Heart left ventricle (tissue), 16 donors: ENCODE data around the gene RAB11A. TPM values are rescaled to one million over a fixed set of nuclear protein-coding genes. Genes with fewer than 3 reads are reported as not detected.
A peak's percentile ranks its signal among the peaks of the same experiment; 100 is the strongest.

Experiments
- ATAC-seq, 4 donors: fragments of 200-7000 bp; cut with Tn5 transposase; one replicate each; pipeline ENCODE4 v1.9.1; 2020 to 2022; ENCODE audit warnings: moderate library complexity in 4 of 4, mild to moderate bottlenecking in 3 of 4, moderate number of reproducible peaks in 1 of 4
- DNase-seq, 5 donors: peaks; one replicate each; pipeline ENCODE4 v3.0.0-alpha.2; 2020
- H3K27ac ChIP-seq, 12 donors: fragments of 200-600 bp; sonication (generic) in 4 of 12; one replicate each; pipeline versions ENCODE4 v1.5.0 to v1.8.0; 2016 to 2022; ENCODE audit warnings: mild to moderate bottlenecking in 2 of 12
- H3K27me3 ChIP-seq, 9 donors: fragments of 200-600 bp; sonication (generic) in 2 of 9; one replicate each; pipeline versions ENCODE4 v1.5.1 to v1.8.0; 2016 to 2022; ENCODE audit warnings: mild to moderate bottlenecking in 3 of 9
- H3K36me3 ChIP-seq, 9 donors: fragments of 200-600 bp; sonication (generic) in 2 of 9; one replicate each; pipeline versions ENCODE4 v1.5.0 to v1.8.0; 2018 to 2022; ENCODE audit warnings: mild to moderate bottlenecking in 2 of 9
- H3K4me1 ChIP-seq, 12 donors: fragments of 200-600 bp; sonication (generic) in 4 of 12; one replicate each; pipeline versions ENCODE4 v1.5.0 to v1.8.0; 2016 to 2022; ENCODE audit warnings: mild to moderate bottlenecking in 3 of 12
- H3K4me3 ChIP-seq, 12 donors: fragments of 200-600 bp; sonication (generic) in 4 of 12; one replicate each; pipeline versions ENCODE4 v1.5.0 to v1.8.0; 2017 to 2022; ENCODE audit warnings: mild to moderate bottlenecking in 9 of 12, moderate library complexity in 4 of 12
- H3K9me3 ChIP-seq, 12 donors: fragments of 200-600 bp; sonication (generic) in 4 of 12; one replicate each; pipeline versions ENCODE4 v1.5.0 to v1.8.0; 2016 to 2022; ENCODE audit warnings: mild to moderate bottlenecking in 1 of 12
- POLR2A ChIP-seq, 2 donors: fragments of 450-650 bp; IDR thresholded peaks; one replicate each; pipeline ENCODE4 v1.6.1; 2017; ENCODE audit warnings: antibody characterized with exemption in 2 of 2, mild to moderate bottlenecking in 2 of 2, moderate library complexity in 2 of 2
- WGBS, 4 donors: extraction: QIAGEN DNeasy Blood & Tissue Kit in 2 of 4; methylation state at CpG; one replicate each; pipeline versions ENCODE4 v1.1.5 to v1.1.7; 2013 to 2018; 5-methylcytosine and 5-hydroxymethylcytosine counted together
- intact Hi-C, 10 donors: fragments of 100-400 bp; cut with DNase I; formaldehyde crosslinking; loops; one replicate each; pipeline versions ENCODE4 v1.11.1 to v1.14.2; 2022
- polyA plus RNA-seq, 2 donors: library from polyadenylated mRNA; stranded (reverse); fragments of 200-250 nt; gene quantifications; one replicate each; pipeline ENCODE4 v1.2.3, GENCODE V29; 2013
- total RNA-seq, 9 donors: library from RNA; depleted of rRNA in 2 of 9; stranded (reverse); fragments of >200 nt in 2 of 9; fragmentation: NEBNext Ultra II Directional in 3 of 9; extraction: Animal tissue kit (Norgen Biotek cat#: 25700) in 3 of 9; gene quantifications; one replicate each; pipeline versions ENCODE4 v1.1.0 to v1.2.4, GENCODE V29; 2016 to 2023
- TF ChIP-seq, protein P1 (sequence below), 12 donors: fragments of 200-600 bp; sonication (generic) in 4 of 12; IDR thresholded peaks; one replicate each; pipeline versions ENCODE4 v1.5.0 to v1.8.0; 2018 to 2022; ENCODE audit warnings: antibody characterized with exemption in 12 of 12, mild to moderate bottlenecking in 5 of 12
- donor health status: ischemic (EF 13 %, LVEDD 7.1; RV severe dilation, severe dysfunction).
- donor health status: healthy with polysubstance abuse.
- donor health status: DM: no; HTN: yes; CAD: no.
- donor health status: DM: no; HTN: no; CAD: no.
- donor health status: ischemic (EF 25% LVEDD 6.9; RV normal size, moderate dysfunction).
- donor health status: ischemic (EF 25% LVEDD 5.7; RV mildly dilated, moderate dysfunction).
- donor health status: healthy.
- donor health status: DM: yes; HTN: yes; CAD: no.
- donor health status: ischemic (EF 35%, LVEDD 5.7; RV mildly dilated, moderate dysfunction).
- donor health status: nonischemic (EF 11% LVEDD 7.7; RV severe dilation, severe dysfunction).
- donor health status: DM: yes; HTN: yes; CAD: no.
- donor health status: PGD.
- donor health status: ischemic (EF 29% LVEDD 5.4; RV normal size, mild dysfunction).
- donor health status: nonischemic (EF 23%, LVEDD 6.1; RV moderate dilation, normal function).

Gene RAB11A
- total and polyA plus RNA-seq, 11 donors, result 50.3 to 307 (median 162) TPM

DNA sequence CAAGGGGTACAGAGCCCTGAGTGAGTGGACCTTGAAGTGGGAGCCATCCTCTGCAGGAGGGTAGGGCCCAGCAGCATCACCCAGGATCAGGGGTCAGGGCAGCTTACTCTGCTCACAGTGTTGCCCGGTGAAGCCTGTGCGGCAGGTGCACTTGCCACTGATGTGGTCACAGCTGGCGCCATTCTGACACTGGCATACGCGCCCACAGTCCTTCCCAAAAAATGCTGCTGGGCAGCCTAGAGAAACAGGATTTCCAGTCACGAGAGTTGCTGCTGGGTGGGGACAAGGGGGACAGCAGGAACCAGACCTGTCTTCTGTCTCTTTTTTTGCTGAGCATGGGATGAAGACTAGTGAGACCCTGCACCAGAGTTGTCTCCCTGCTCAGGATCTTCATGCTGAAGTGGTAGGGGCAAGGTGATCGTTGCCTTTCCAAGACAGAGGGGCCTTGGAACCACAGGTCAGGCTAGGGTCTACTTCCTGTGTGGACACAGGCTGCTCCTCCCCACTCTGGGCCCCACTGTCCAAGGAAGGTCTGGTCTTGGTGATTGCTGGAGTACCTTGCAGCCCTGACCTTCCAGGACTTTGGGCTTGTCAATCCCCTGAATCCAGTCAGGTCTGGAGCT lies 46.9 kb downstream of the RAB11A start:
- Histone ChIP-seq H3K9me3 (no peaks in the 10 kb centered on the region), H3K4me1 (peaks cover 0 to 19% (median 2%) of the 10 kb centered on the region in 12 donors), H3K36me3 (peaks cover 0 to 16% (median 11%) of the 10 kb centered on the region in 9 donors), H3K27ac (no peak overlapping the region), H3K27me3 (no peaks in the 10 kb centered on the region), H3K4me3 (no peak overlapping the region)
- ATAC-seq (peak in 2 of 4 donors; percentile 4 to 19), DNase-seq (no peak)
- TF ChIP-seq, protein P1, sequence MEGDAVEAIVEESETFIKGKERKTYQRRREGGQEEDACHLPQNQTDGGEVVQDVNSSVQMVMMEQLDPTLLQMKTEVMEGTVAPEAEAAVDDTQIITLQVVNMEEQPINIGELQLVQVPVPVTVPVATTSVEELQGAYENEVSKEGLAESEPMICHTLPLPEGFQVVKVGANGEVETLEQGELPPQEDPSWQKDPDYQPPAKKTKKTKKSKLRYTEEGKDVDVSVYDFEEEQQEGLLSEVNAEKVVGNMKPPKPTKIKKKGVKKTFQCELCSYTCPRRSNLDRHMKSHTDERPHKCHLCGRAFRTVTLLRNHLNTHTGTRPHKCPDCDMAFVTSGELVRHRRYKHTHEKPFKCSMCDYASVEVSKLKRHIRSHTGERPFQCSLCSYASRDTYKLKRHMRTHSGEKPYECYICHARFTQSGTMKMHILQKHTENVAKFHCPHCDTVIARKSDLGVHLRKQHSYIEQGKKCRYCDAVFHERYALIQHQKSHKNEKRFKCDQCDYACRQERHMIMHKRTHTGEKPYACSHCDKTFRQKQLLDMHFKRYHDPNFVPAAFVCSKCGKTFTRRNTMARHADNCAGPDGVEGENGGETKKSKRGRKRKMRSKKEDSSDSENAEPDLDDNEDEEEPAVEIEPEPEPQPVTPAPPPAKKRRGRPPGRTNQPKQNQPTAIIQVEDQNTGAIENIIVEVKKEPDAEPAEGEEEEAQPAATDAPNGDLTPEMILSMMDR (IDR thresholded peaks at IDR 0.05), result no peak
- no peak for TF ChIP-seq POLR2A (IDR thresholded peaks at IDR 0.05)
- intact Hi-C loops, result loop anchor here in 8 of 10 donors (1.0 to 10.0 kb wide), 7 partner anchors 236 to 373 kb away; no protein-coding TSS in a partner anchor
- 82 to 86% (median 85%) methylated on average over 6 to 7 of the region's 7 CpGs for WGBS, 4 donors

DNA sequence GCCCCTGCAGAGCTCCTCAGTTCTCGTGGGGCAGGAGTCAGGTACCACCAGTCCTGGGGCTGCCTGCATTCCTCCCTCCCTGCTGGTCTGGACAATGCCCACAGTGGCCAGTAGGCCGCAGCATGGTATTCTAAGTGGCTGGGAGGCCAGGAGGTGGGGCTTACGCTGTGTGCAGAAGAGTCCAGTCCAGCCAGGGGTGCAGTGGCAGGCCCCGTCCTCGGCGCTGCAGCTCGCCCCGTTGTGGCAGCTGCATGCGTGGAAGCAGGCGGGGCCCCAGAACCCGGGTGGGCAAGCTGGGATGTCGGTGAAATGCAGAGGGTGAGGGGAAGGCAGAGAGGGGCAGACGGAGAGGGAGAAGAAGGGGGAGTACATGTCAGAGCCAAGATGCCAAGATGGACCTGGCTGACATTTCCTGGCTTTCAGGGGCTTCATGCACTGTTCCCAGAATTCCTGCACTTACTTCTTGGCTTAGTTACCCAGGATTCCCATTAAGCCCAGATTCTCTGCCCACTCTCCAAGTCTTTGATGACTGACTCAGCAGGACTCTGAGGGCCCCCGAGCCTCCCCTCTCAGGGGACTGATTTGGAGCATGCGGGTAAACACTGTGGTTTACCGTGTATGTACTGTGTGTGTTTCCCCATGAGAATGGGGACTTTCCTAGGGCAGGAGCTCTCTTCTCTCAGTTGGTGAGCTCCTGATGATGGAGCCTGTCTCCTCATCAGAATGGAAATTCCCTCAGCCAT lies 47.5 kb downstream of the RAB11A start:
- intact Hi-C loops, result loop anchor here in 8 of 10 donors (1.0 to 10.0 kb wide), 7 partner anchors 235 to 372 kb away; no protein-coding TSS in a partner anchor
- no peaks in the 10 kb centered on the region for H3K27me3 ChIP-seq
- ATAC-seq (peak; percentile 74 to 93 (median 90)), DNase-seq (peak in 4 of 5 donors; percentile 43 to 69 (median 57))
- peaks cover 0 to 10% (median 5%) of the 10 kb centered on the region in 9 donors for H3K36me3 ChIP-seq
- H3K27ac ChIP-seq, result no peak overlapping the region
- no peaks in the 10 kb centered on the region for H3K9me3 ChIP-seq
- peaks cover 0 to 19% (median 2%) of the 10 kb centered on the region in 12 donors for H3K4me1 ChIP-seq
- H3K4me3 ChIP-seq, result no peak overlapping the region
- 27 to 66% (median 43%) methylated on average over 4 to 16 of the region's 16 CpGs for WGBS, 4 donors
- TF ChIP-seq POLR2A (IDR thresholded peaks at IDR 0.05), result no peak
- TF ChIP-seq, protein P1 (IDR thresholded peaks at IDR 0.05), result peak; percentile 31 to 68 (median 56)

DNA sequence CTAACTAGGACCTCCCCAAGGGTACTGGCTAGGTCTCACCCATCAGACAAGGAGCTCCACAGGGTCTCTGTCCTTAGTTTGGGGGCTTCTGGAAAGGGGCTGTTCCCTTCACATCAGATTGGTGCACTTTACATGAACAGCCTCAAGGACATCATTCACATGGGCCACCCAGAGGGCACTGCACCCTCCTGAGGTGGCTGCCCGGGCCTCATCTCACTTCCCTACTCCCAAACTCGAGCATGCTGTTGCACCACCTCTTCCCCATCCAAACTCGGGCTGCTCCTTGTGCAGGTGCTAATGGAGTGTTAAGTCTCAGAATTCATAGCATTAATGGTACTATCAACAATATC lies 48.1 kb downstream of the RAB11A start:
- peaks cover 0 to 5% (median 0%) of the 10 kb centered on the region in 9 donors for H3K36me3 ChIP-seq
- no peak for DNase-seq
- H3K27ac ChIP-seq, result no peak overlapping the region
- ATAC-seq, result no peak
- H3K4me1 ChIP-seq, result peaks cover 0 to 19% (median 2%) of the 10 kb centered on the region in 12 donors
- WGBS, 4 donors, result 81 to 87% (median 85%) methylated on average over 3 of the region's 3 CpGs
- TF ChIP-seq, protein P1 (IDR thresholded peaks at IDR 0.05), result no peak
- no peak for TF ChIP-seq POLR2A (IDR thresholded peaks at IDR 0.05)
- no peaks in the 10 kb centered on the region for H3K27me3 ChIP-seq
- H3K9me3 ChIP-seq, result no peaks in the 10 kb centered on the region
- H3K4me3 ChIP-seq, result no peak overlapping the region
- intact Hi-C loops, result loop anchor here in 8 of 10 donors (2.0 to 10.0 kb wide), 6 partner anchors 235 to 370 kb away; no protein-coding TSS in a partner anchor

DNA sequence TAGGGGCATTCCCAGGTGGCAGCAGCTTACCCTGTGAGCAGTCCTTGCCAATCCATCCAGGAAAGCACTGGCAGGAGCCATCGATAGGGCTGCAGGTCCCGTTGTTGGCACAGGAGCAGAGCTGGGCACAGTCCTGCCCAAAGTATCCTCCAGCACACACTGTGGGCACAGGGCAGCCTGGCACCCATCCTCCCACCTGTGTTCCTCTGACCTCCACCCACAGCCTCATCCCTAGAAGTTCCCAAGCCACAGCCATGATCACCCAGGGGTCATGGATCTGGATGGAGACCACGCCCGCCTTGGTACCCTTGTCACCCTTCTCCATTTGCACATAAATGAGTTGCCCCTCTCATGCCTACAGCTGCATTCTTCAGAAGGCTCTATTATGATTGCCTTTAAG lies 48.6 kb downstream of the RAB11A start:
- TF ChIP-seq, protein P1 (IDR thresholded peaks at IDR 0.05), result no peak
- no peak for TF ChIP-seq POLR2A (IDR thresholded peaks at IDR 0.05)
- ATAC-seq, result no peak
- no peaks in the 10 kb centered on the region for H3K9me3 ChIP-seq
- no peak overlapping the region for H3K27ac ChIP-seq
- intact Hi-C loops, result loop anchor here in 8 of 10 donors (2.0 to 10.0 kb wide), 6 partner anchors 234 to 369 kb away; no protein-coding TSS in a partner anchor
- H3K4me1 ChIP-seq, result peaks cover 0 to 19% (median 2%) of the 10 kb centered on the region in 12 donors
- WGBS, 4 donors, result 95 to 100% (median 96%) methylated on average over 2 to 4 of the region's 4 CpGs
- peaks cover 0 to 3% (median 0%) of the 10 kb centered on the region in 9 donors for H3K36me3 ChIP-seq
- no peak overlapping the region for H3K4me3 ChIP-seq
- no peak for DNase-seq
- no peaks in the 10 kb centered on the region for H3K27me3 ChIP-seq
